IPS-18c (cell line): ENCODE results near the gene NOL6.
"Not testable (repeated sequence)": the region's sequence is repeated elsewhere in the genome, so short reads cannot be mapped to it uniquely, and the experiment has no call there.

Experiments
- H3K4me3 ChIP-seq: 2 replicates; pipeline ENCODE4 v1.7.0; 2013; ENCODE audit warnings: low read depth, mild to moderate bottlenecking, low read length, moderate library complexity; ENCODE audit not compliant: insufficient read depth
- H3K9me3 ChIP-seq: one replicate; pipeline ENCODE4 v1.6.1; 2013; ENCODE audit warnings: mild to moderate bottlenecking, low read length, moderate library complexity; ENCODE audit not compliant: control insufficient read depth, insufficient read depth

Gene NOL6

DNA sequence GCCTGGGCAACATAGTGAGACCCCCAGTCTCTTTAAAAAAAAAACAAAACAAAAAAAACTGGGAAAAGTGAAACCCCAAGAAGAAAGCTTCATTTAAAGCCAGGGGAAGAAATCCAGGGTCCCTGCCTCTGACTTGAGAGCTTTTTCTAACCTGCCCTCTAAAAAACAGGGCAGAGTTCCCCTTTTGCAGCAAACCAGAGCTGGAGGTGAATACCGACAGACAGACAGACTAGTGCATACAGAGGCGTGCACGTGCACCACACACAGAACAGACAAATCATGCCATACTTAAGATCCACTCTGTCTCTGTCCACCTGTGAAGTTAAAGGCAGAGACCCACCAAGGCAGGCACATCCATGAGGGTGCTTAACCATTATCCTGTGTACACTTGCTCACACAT, 14.6 kb downstream of the NOL6 start:
- H3K9me3 ChIP-seq = no peaks in the 10 kb centered on the region
- no peak overlapping the region for H3K4me3 ChIP-seq

DNA sequence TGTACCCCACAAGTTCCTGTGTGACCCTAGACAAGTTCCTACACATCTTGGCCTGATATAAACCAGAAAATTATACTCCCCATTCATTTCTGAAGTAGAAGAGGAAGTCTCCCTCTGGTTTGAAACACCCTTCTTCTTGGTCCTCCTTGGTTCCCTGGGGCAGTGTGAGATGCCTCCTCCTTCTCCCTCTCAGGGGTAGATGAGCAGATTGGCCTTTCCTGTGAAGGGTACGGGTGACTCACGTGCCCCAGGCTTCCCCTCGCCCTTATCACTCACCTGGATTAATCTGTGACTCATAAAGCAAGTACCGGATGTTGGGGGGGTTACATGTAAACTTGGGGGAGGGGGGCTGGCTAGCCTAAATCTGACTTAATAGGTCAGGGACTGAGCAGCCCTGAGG, 15.3 kb downstream of the NOL6 start:
- H3K9me3 ChIP-seq = no peaks in the 10 kb centered on the region

DNA sequence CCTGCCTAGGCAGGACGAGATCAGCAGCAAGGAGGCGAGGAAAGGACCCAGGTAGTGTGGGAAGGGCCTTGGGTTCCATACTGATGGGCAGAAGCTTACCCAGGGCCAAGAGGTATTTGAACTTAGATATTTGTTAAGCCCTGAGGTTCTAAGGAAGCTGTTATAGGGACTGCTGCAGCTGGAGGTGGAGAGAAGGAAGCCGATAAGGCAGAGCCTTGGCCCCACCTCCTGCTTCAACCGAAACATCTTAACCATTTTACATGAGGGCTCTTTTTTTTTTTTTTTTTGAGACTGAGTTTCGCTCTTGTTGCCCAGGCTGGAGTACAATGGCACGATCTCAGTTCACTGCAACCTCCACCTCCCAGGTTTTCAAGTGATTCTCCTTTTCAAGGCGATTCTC, 17.8 kb downstream of the NOL6 start:
- Histone ChIP-seq H3K9me3 (no peaks in the 10 kb centered on the region), H3K4me3 (no peak overlapping the region)

More for the DNA sequence above, 15.3 kb downstream of the NOL6 start:
- H3K4me3 ChIP-seq = no peak overlapping the region

DNA sequence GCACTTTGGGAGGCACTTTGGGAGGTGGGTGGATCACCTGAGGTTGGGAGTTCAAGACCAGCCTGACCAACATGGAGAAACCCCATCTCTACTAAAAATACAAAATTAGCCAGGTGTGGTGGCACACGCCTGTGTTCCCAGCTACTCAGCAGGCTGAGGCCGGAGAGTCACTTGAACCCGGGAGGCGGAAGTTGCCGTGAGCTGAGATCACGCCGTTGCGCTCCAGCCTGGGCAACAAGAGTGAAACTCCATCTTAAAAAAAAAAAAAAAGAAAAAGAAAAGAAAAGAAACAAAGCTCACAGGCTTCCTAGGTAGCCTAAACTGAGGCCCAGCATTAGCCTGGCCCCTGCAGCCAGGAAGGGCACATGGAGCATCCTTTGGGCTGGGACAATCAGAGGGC, 18.3 kb downstream of the NOL6 start:
- not testable (repeated sequence) for H3K4me3 ChIP-seq, H3K9me3 ChIP-seq

DNA sequence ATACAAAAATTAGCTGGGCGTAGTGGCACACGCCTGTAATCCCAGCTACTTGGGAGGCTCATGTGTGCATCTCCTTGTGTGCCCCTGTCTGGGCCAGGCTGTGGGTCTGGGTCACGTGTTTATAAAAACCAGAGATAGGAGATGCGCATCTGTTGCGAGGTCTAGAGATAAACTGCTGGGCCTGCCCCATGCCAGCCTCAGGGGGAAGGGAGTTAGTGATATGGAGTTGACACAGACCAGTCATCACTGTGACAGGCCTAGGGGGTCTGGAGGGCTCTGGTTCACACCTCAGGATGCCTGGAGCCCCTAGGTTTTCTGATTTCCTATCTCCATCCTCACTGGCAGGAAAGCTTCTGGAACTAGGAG, 19.1 kb downstream of the NOL6 start:
- not testable (repeated sequence) for H3K9me3 ChIP-seq, H3K4me3 ChIP-seq

DNA sequence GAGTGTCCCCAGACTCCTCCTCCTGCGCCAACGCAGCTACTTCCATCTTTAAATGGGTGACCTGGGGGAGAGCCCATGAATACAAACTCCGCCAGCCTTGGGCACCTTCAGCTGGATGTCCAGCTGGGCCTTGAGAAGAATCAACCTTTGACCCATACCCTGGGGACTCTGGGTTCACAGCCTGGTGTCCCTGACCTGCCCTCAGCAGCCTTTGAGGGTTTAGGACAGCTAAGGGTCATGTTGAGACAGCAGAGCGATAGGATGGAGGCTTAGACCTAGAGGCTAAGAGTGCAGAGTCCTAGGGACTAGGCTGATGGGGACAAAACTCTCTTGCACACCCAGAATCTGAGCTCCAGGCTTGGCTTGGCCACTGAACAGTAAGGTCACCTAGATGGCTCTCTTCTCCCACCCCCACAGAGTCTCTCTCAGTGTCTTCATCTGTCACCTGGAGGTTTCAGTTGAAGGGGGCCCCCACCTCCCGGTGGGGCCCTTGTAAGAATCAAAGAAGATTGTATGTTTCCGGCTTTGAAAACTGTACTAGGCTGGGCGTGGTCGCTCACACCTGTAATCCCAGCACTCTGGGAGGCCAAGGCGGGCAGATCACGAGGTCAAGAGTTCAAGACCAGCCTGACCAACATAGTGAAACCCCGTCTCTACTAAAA, 19.6 kb downstream of the NOL6 start:
- Histone ChIP-seq H3K9me3 (no peaks in the 10 kb centered on the region), H3K4me3 (no peak overlapping the region)

DNA sequence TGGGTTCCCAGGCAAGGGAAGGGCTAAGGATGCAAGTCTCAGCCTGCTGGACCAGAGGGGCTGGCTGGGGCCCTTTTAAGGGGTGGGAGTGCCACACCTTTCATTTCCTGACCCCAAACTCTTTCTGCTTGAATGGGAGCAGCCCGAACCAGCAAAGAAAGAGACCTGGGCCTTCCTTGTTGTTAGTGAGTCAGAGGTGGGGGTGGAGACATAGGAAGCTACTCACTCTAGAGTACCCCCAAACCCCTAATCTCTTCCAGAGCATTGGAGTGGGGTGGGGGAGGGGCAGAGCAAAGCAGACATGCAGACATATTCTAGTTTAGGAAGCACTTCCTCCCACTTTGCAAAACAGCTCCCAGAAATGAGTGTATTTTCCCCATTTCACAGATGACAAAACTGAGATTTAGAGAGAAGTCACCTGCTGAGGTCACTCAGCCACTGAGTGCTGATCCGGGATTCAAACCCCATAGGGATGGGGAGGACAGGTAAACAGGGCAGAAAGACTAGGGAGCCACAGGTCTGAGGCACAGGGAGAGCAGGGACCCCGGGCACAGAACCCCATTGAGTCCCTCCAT, 20.4 kb downstream of the NOL6 start:
- no peaks in the 10 kb centered on the region for H3K9me3 ChIP-seq
- H3K4me3 ChIP-seq = no peak overlapping the region

DNA sequence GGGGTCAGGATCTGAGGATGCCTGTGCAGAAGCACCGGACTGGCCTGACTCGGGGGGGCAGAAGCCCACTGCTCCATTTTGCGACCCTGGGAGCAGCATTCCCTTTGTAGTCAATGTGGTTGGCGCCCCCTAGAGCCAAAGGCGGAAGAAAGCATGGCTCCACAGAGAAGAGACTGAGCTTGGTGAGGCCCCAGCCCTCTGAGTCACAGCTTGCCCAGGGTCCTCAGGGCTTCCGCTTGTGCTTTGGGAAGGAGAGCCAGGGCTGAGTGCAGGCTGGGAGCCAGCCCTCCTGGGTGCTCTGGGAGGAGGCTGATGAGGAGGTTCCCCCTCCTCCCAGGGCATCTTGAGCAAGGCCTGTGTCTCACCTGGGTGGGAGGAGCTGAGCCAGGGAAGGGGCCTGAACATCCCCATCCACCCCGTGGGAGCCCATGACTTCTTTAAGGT, 20.9 kb downstream of the NOL6 start:
- no peak overlapping the region for H3K4me3 ChIP-seq

DNA sequence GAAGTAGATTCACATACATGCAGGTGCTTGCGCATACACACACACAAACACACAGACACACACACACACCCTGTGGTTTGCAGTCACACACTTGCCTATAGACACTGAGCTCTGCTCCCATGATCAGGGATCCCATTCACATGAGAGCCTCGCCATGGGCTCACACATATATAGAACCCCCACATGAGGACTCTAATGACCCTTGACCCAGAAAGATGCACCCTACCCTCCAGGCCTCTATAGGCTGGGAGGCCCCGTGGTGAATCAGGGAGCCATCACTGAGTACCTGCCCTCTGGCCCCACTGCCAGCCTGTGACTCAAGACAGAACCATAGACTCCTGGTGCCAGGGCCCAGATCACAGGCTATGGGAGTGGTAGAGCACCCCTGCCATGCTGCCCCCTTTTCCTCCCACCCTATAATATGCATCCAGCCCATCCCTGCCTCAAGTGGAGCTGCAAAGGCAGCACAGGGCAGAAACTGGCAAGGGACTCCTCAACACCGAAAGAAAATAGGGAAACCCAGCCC, 23.0 kb downstream of the NOL6 start:
- no peaks in the 10 kb centered on the region for H3K9me3 ChIP-seq

More for the DNA sequence above, 20.9 kb downstream of the NOL6 start:
- no peaks in the 10 kb centered on the region for H3K9me3 ChIP-seq

DNA sequence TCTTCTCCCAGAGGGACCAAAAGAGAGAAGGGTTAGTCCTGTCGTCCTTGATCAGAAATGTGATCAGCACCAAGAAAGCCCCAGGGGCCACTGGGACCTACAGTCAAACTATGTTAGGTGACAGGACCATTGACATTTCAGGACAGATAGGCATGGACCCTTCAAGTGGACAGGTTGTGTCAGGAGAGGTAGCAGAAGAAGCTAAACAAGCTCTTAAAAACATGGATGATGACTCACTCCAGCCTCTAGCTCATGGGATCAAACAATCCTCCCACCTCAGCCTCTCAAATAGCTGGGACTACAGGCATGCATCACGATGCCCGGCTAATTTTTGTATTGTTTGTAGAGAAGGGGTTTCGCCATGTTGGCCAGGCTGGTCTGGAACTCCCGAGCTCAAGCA, 24.0 kb downstream of the NOL6 start:
- Histone ChIP-seq H3K4me3 (no peak overlapping the region), H3K9me3 (no peaks in the 10 kb centered on the region)

More for the DNA sequence above, 23.0 kb downstream of the NOL6 start:
- no peak overlapping the region for H3K4me3 ChIP-seq

DNA sequence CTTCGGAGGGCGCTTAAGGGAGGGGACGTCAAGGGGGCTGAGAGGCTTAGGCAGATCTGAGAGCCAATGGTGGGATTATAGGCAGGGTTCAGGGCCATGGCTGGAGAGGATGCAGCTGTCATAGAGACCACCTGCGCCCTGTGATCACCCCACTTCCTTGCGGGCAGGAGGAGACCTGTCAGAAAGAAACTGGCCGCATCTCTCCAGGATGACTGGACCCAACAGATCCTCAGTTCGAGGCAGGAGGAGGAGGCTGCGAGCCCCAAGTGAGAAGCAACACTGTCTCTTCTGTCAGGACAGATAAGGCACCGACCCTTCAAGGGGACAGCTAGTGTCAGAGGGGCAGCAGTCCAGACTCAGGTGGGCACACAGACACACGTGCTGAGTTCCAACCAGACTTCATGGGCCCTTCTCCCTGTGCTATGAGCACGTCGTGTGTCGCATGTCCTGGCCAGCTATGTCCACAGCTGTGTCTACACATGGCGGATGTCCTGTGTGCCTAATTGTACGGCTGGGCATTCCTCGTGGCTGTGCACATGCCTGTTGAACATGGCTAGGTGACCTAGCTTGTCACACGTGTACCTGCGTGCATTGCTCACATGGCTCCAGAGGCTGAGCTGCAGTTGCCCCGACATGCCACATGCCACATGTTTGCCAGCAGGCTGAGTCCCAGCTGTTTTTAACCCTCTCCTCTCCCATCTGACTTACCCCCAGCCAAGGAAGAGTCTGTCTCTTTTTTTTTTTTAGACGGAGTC, 25.7 kb downstream of the NOL6 start:
- no peaks in the 10 kb centered on the region for H3K9me3 ChIP-seq
- peak overlapping the region; percentile 55 for H3K4me3 ChIP-seq

DNA sequence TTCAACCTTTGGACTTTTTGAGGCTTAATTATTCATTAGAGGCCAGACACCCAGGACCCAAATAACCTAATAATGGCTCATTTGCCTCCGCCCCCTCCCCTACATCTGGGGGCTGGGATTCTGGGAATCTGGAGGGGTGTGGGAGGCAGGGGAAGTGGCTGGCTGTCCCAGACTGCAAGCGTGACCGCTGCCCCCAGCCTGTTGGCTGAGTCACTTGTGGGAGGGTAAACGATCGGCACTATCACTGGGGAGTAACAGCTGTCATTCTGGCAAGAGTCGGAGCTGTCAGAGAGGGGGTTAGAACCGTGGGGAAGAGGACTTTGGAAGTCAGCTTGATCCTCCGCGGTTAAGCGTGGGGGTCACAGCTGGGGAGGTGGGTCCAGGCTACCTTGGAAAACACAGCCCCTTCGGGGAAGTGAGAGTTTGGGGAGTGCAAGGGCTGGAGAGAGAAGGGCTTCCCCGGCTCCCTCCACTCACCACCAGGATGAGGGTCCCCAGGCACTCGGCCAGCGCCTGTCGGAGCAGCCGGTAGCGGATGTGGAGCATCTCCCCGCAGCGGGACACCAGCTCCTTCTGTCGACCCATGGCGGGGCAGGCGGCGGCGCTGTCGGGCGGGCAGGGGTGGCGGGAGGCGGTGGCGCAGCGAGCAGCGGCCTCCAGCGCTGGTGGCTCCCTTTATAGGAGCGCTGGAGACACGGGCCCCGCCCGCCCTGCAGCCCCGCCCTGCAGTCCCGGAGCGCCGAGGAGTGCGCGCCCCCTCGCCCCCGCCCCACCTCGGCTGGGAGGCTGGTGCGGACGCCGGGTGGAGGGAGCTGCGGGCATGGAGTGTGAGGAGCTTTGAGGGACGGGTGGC, 26.6 kb downstream of the NOL6 start, which contains the start of gene AQP3:
Gene AQP3, minus strand, starts transcription at position 648 of the 853 bp plus-strand sequence. Its CDS starts 63 bp downstream, at position 585.
- Histone ChIP-seq H3K9me3 (no peaks in the 10 kb centered on the region), H3K4me3 (peak within 1 kb of the TSS; percentile 55)

DNA sequence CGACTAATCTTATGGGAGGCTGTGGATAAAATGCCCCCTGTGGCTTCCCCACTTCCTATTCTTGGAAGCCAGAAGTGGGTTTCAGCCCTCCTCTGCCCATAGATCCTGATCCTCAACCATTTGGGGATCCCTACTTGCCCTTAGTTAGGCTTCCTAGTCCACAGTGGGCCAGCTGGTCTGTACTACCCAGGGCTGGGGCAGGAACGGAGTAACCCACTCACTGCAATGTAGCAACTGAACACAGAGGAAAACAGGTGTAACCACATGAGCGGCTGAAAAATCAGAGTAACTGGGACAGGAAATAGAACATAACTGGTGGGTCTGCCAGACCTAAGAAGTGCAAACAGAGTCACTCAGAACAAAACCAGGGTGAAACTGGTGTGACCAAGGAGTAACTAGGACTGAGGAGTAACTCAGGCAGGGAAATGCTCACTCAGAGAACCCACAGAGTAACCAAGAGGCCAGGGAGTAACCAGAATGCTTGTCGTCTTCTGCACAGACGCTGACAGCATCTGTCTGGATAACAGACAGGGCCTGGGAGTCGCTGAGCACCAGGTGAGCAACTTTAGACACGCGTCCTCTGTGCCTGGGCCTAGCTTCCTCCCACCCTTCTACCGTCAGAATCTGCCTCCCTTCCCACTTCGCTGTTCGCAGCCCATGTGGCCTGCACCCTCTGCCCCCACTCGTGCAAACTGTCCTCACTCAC, 27.3 kb downstream of the NOL6 start:
- H3K9me3 ChIP-seq = no peaks in the 10 kb centered on the region
- H3K4me3 ChIP-seq = no peak overlapping the region

DNA sequence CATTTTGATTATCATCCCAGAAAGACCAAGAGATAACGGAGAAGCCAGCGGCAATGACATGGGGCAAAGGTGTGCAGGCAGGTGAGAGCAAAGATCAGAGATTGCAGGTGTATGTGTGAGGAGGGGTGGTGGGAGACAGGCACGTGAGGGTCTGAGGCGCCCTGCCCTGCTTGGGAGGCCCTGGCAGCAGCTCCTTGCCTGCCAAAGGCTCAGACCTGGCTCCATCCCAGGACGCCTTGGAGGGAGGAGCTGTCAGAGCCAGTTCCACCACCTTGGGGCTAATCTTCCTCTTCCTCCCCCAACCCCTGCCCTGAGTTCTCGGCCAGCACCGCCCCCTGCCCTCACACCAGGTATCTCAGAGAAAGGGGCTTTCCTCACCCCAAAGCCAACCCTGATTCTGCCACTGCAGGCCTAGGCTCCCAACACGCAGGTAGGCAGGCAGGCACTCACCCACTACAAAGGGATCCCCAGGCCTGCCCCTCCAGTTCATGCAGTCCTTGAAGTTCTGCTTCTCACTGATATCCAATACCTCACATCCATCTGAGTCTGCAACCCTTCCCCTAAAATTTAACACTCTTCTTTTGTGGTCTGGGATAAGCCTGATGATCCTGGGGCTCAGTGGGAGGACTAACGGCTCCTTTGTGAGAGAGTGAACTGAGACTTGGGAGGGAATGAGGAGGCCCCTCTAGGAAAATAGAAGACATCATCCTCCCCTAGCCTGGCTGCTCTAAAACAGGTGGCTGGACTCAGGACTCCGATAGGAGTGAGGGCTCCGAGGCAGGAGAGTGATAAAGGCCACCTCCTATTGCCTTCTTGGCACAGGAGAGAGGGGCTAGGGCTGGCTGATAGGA, 28.1 kb downstream of the NOL6 start:
- no peaks in the 10 kb centered on the region for H3K9me3 ChIP-seq

DNA sequence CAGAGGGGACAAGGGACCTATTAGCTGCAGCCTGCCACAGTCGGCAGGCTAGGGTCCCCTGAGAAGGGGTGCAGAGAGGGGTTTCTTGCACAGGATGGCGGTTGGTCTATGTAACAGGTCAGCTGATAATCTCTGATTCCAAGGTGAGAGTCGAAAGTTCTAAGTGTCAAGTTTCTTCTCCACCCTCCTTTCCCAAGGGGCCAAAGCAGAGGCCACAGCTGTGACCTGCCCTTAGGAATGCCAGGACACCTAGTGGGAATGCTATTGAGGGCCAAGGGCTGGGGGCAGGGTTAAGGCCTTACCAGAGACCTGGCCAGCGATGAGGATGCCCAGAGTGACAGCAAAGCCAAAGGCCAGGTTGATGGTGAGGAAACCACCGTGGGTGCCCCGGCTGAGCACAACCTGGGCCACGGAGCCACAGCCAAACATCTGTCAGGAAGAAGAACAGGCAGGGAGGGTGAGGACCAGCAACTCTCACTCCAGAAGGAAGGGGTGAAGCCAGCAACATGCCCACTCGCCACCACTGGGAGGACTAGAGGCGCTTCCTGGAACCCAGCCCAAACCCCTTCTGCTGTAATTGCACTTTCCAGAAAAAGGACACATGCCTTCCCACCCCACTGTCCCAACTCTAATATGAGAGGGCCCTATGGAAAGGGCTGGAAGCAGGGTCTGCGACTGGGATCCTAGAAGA, 30.1 kb downstream of the NOL6 start:
- no peak overlapping the region for H3K4me3 ChIP-seq
- H3K9me3 ChIP-seq = no peaks in the 10 kb centered on the region

More for the DNA sequence above, 28.1 kb downstream of the NOL6 start:
- no peak overlapping the region for H3K4me3 ChIP-seq
